Measurements from ENCODE around the gene ABHD11. TPM values are rescaled to one million over a fixed set of nuclear protein-coding genes. Genes with fewer than 3 reads are reported as not detected.
A peak's percentile ranks its signal among the peaks of the same experiment; 100 is the strongest.
"Not testable (repeated sequence)": the region's sequence is repeated elsewhere in the genome, so short reads cannot be mapped to it uniquely, and the experiment has no call there.

Gene ABHD11
- polyA plus RNA-seq, 6 donors from 2014 or later, result 10.8 to 18.9 (median 14.0) TPM; not detected in 1

DNA sequence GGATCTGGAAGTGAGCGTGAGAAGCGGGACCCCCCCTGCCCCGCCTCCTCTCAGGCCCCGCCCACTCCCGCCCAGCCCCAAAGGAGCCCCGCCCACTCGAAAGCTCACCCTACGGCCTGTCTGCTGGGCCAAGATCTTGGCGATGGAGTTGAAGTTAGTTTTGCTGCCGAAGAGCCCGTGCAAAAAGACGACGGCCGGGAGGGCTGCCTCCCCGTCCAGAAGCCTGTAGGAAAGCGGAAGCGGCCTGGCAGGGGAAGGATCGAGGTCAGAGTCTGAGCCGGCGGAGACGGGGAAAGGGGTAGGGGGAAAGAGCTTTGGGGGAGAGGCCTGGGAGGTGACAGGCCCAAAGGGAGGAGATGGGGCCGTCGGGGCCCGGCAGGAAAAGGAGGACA is 386 bp downstream of the ABHD11 start:
- H3K27me3 Mint-ChIP-seq, result peaks cover 0 to 11% (median 1%) of the 10 kb centered on the region in 3 donors
- H3K36me3 Mint-ChIP-seq, result no peaks in the 10 kb centered on the region
- H3K9me3 Mint-ChIP-seq, result no peaks in the 10 kb centered on the region
- peak overlapping the region in 5 of 6 donors; percentile 63 to 94 (median 88) for H3K27ac Mint-ChIP-seq
- ATAC-seq (ENCODE audit: low read depth in 2 of 2) (peak; percentile 15 to 16), DNase-seq (no peak)
- peaks cover 16 to 36% (median 30%) of the 10 kb centered on the region in 3 donors for H3K4me1 Mint-ChIP-seq
- H3K4me3 Mint-ChIP-seq, result peak overlapping the region; percentile 90 to 97 (median 96)

GRCh38 chr7:73737491-73738219 is 947 bp downstream of the ABHD11 start:
- peaks cover 16 to 35% (median 29%) of the 10 kb centered on the region in 3 donors for H3K4me1 Mint-ChIP-seq
- H3K9me3 Mint-ChIP-seq, result no peaks in the 10 kb centered on the region
- H3K4me3 Mint-ChIP-seq, result peak overlapping the region; percentile 90 to 97 (median 96)
- peaks cover 0 to 6% (median 0%) of the 10 kb centered on the region in 3 donors for H3K27me3 Mint-ChIP-seq
- H3K27ac Mint-ChIP-seq, result peak overlapping the region in 5 of 6 donors; percentile 63 to 89 (median 81)
- no peaks in the 10 kb centered on the region for H3K36me3 Mint-ChIP-seq
- no peak for DNase-seq
- no peak for ATAC-seq (ENCODE audit: low read depth in 2 of 2)

DNA sequence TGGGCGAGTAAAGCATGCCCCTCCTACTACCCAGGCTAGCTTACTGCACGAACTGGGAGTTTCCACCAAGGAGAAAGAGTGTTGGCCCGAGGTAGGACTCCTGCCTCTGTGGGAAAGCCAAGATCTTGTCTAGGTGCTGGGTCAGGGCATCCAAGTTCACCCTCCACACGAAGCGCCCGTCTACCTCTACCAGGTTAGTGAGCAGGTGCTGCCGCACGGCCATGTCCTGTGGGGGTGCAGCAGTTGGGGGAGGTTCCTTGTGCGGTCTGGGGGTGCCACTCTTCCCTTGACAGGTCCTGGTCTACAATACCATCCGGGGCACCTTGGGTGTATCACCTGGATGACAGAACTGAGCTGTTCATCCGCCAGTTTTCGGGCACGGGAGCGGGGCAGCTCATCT is 1.7 kb downstream of the ABHD11 start:
- DNase-seq (no peak), ATAC-seq (ENCODE audit: low read depth in 2 of 2) (no peak)
- H3K27ac Mint-ChIP-seq, result no peak overlapping the region
- no peaks in the 10 kb centered on the region for H3K27me3 Mint-ChIP-seq
- H3K4me1 Mint-ChIP-seq, result peaks cover 16 to 30% (median 29%) of the 10 kb centered on the region in 3 donors
- no peaks in the 10 kb centered on the region for H3K36me3 Mint-ChIP-seq
- H3K4me3 Mint-ChIP-seq, result peak overlapping the region in 6 of 8 donors; percentile 25 to 97 (median 94)
- no peaks in the 10 kb centered on the region for H3K9me3 Mint-ChIP-seq

- ATAC-seq (ENCODE audit: low read depth in 2 of 2) (no peak), DNase-seq (no peak)
- Mint-ChIP-seq H3K9me3 (no peaks in the 10 kb centered on the region), H3K27me3 (peaks cover 0 to 1% (median 0%) of the 10 kb centered on the region in 3 donors), H3K27ac (no peak overlapping the region), H3K4me1 (peaks cover 16 to 30% (median 29%) of the 10 kb centered on the region in 3 donors), H3K36me3 (no peaks in the 10 kb centered on the region), H3K4me3 (peak overlapping the region in 1 of 8 donors; percentile 56)
Observed at GRCh38 chr7:73735528-73735905, 3.1 kb downstream of the ABHD11 start.

- peaks cover 16 to 30% (median 29%) of the 10 kb centered on the region in 3 donors for H3K4me1 Mint-ChIP-seq
- H3K27me3 Mint-ChIP-seq, result peaks cover 0 to 5% (median 0%) of the 10 kb centered on the region in 3 donors
- ATAC-seq (ENCODE audit: low read depth in 2 of 2) (peak; percentile 10 to 15), DNase-seq (peak; percentile 67)
- H3K4me3 Mint-ChIP-seq, result peak overlapping the region in 3 of 8 donors; percentile 15 to 56 (median 45)
- H3K27ac Mint-ChIP-seq, result peak overlapping the region in 1 of 6 donors; percentile 24
- H3K9me3 Mint-ChIP-seq, result no peaks in the 10 kb centered on the region
- no peaks in the 10 kb centered on the region for H3K36me3 Mint-ChIP-seq
Observed at GRCh38 chr7:73734619-73735527, 3.7 kb downstream of the ABHD11 start.

DNA sequence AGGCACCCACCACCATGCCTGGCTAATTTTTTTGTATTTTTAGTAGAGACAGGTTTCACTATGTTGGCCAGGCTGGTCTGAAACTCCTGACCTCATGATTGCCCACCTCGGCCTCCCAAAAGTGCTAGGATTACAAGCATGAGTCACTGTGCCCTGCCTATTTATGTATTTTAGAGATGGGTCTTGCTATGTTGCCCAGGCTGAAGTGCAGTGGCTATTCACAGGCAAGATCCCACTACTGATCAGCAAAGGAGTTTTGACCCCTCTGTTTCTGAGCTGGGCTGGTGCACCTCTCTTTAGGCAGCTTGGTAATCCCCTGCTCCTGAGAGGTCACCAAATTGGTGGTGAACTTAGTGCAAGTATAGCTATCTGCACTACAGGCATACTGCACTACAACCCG is 6.2 kb downstream of the ABHD11 start:
- H3K4me3 Mint-ChIP-seq, result peak overlapping the region in 1 of 8 donors; percentile 18
- H3K4me1 Mint-ChIP-seq, result peaks cover 9 to 17% (median 11%) of the 10 kb centered on the region in 3 donors
- ATAC-seq (ENCODE audit: low read depth in 2 of 2), result no peak
- no peaks in the 10 kb centered on the region for H3K36me3 Mint-ChIP-seq
- H3K9me3 Mint-ChIP-seq, result no peaks in the 10 kb centered on the region
- DNase-seq, result no peak
- H3K27me3 Mint-ChIP-seq, result peaks cover 9 to 17% (median 11%) of the 10 kb centered on the region in 3 donors
- H3K27ac Mint-ChIP-seq, result no peak overlapping the region

DNA sequence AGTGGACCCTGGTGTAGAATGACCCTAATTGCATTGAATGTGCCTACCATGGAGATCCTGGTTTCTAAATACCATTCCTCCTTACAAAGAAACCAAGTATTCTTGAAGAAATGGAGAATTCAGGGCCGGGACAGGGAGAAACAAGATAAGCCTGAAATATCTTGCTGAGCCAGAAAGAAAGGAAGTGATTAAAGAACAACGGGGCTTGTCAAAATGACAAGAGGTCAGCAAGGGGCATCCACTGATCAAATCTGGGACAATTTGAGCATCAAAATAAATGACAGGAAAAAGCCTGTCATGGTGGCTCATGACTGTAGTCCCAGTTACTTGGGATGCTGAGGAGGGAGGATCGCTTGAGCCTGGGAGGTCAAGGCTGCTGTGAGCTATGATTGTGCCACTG is 8.1 kb downstream of the ABHD11 start:
- no peak overlapping the region for H3K27ac Mint-ChIP-seq
- H3K4me3 Mint-ChIP-seq, result no peak overlapping the region
- H3K9me3 Mint-ChIP-seq, result no peaks in the 10 kb centered on the region
- DNase-seq (no peak), ATAC-seq (ENCODE audit: low read depth in 2 of 2) (no peak)
- H3K27me3 Mint-ChIP-seq, result peaks cover 9 to 17% (median 11%) of the 10 kb centered on the region in 3 donors
- H3K4me1 Mint-ChIP-seq, result peaks cover 6 to 8% (median 8%) of the 10 kb centered on the region in 3 donors
- H3K36me3 Mint-ChIP-seq, result no peaks in the 10 kb centered on the region

- no peak overlapping the region for H3K4me3 Mint-ChIP-seq
- peaks cover 13 to 24% (median 19%) of the 10 kb centered on the region in 3 donors for H3K27me3 Mint-ChIP-seq
- H3K27ac Mint-ChIP-seq, result no peak overlapping the region
- peaks cover 0 to 5% (median 0%) of the 10 kb centered on the region in 3 donors for H3K4me1 Mint-ChIP-seq
- ATAC-seq (ENCODE audit: low read depth in 2 of 2) (no peak), DNase-seq (no peak)
- H3K9me3 Mint-ChIP-seq, result no peaks in the 10 kb centered on the region
- no peaks in the 10 kb centered on the region for H3K36me3 Mint-ChIP-seq
Observed at GRCh38 chr7:73728551-73728950, 10.1 kb downstream of the ABHD11 start.

- Mint-ChIP-seq H3K4me3 (no peak overlapping the region), H3K27ac (no peak overlapping the region), H3K36me3 (no peaks in the 10 kb centered on the region), H3K27me3 (peaks cover 13 to 24% (median 19%) of the 10 kb centered on the region in 3 donors), H3K4me1 (peaks cover 0 to 5% (median 0%) of the 10 kb centered on the region in 3 donors), H3K9me3 (no peaks in the 10 kb centered on the region)
- DNase-seq (no peak), ATAC-seq (ENCODE audit: low read depth in 2 of 2) (no peak)
Observed at GRCh38 chr7:73727952-73728351, 10.7 kb downstream of the ABHD11 start.

- Mint-ChIP-seq H3K4me3 (no peak overlapping the region), H3K4me1 (peaks cover 0 to 5% (median 0%) of the 10 kb centered on the region in 3 donors), H3K9me3 (no peaks in the 10 kb centered on the region), H3K27ac (no peak overlapping the region), H3K36me3 (no peaks in the 10 kb centered on the region), H3K27me3 (peaks cover 17 to 24% (median 19%) of the 10 kb centered on the region in 3 donors)
- ATAC-seq (ENCODE audit: low read depth in 2 of 2) (peak; percentile 21 to 22), DNase-seq (no peak)
Observed at GRCh38 chr7:73726083-73726466, 12.5 kb downstream of the ABHD11 start.

- Mint-ChIP-seq H3K27ac (no peak overlapping the region), H3K27me3 (peaks cover 17 to 25% (median 25%) of the 10 kb centered on the region in 3 donors), H3K4me1 (peaks cover 7 to 11% (median 7%) of the 10 kb centered on the region in 3 donors), H3K36me3 (no peaks in the 10 kb centered on the region), H3K4me3 (no peak overlapping the region), H3K9me3 (no peaks in the 10 kb centered on the region)
- no peak for ATAC-seq (ENCODE audit: low read depth in 2 of 2)
- DNase-seq, result no peak
Observed at GRCh38 chr7:73723813-73724212, 14.8 kb downstream of the ABHD11 start.

DNA sequence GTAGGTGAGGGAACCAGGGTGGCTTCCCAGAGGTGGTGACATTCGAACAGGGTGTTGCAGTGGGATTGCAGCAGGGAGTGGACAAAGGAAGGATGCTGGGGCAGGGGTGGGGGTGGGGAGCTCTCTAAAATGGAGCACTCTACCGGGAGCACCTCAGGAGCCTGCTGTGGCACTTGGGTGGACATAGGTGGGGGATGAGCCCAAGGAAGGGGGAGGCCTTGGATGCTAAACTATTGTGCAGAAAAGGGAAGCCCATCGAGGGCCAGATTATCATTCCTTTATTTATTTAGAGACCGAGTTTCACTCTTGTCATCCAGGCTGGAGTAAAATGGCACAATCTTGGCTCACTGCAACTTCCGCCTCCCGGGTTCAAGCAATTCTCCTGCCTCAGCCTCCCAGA is 15.8 kb downstream of the ABHD11 start:
- peaks cover 14 to 17% (median 16%) of the 10 kb centered on the region in 3 donors for H3K4me1 Mint-ChIP-seq
- DNase-seq, result no peak
- no peaks in the 10 kb centered on the region for H3K9me3 Mint-ChIP-seq
- no peak overlapping the region for H3K4me3 Mint-ChIP-seq
- no peaks in the 10 kb centered on the region for H3K36me3 Mint-ChIP-seq
- no peak overlapping the region for H3K27ac Mint-ChIP-seq
- H3K27me3 Mint-ChIP-seq, result peaks cover 13 to 24% (median 21%) of the 10 kb centered on the region in 3 donors
- ATAC-seq (ENCODE audit: low read depth in 2 of 2), result no peak

GRCh38 chr7:73722182-73722581 is 16.4 kb downstream of the ABHD11 start:
- not testable (repeated sequence) for H3K36me3 Mint-ChIP-seq; H3K9me3 Mint-ChIP-seq; H3K27ac Mint-ChIP-seq; DNase-seq; ATAC-seq (ENCODE audit: low read depth in 2 of 2); H3K4me3 Mint-ChIP-seq
- H3K4me1 Mint-ChIP-seq, result peaks cover 17 to 21% (median 18%) of the 10 kb centered on the region in 3 donors
- peaks cover 17 to 28% (median 24%) of the 10 kb centered on the region in 3 donors for H3K27me3 Mint-ChIP-seq
